B cell (primary cell): ENCODE data around the gene BAK1. TPM values are rescaled to one million over a fixed set of nuclear protein-coding genes. Genes with fewer than 3 reads are reported as not detected.

Experiments
- ATAC-seq: fragments of 200-7000 bp; cut with Tn5 transposase; one replicate; pipeline ENCODE4 v1.10.0; 2021; ENCODE audit warnings: low read depth, mild to moderate bottlenecking, moderate number of reproducible peaks, moderate library complexity
- CTCF ChIA-PET: fragments of 350-600 bp; sonication (Branson Sonifier 250); formaldehyde crosslinking; loops from one replicate; lab custom pipeline; 2021; ENCODE audit warnings: antibody characterized with exemption, inconsistent platforms; lab: Charles Lee
- POLR2A ChIA-PET: fragments of 350-600 bp; sonication (Branson Sonifier 250); formaldehyde crosslinking; loops from one replicate; lab custom pipeline; 2021; ENCODE audit warnings: antibody characterized with exemption; lab: Charles Lee
- DNase-seq: peaks from one replicate; pipeline ENCODE4 v3.0.0; 2013
- H2AFZ ChIP-seq: 2 replicates; pipeline ENCODE4 v1.6.1; 2012; ENCODE audit warnings: mild to moderate bottlenecking, low read depth, low read length; ENCODE audit not compliant: insufficient read depth, poor library complexity, severe bottlenecking
- H3K27ac ChIP-seq, 2 donors: 1 replicate in 1 of 2; 2 replicates in 1 of 2; pipeline ENCODE4 v1.5.1; 2012 to 2013; ENCODE audit warnings: low read length in 2 of 2, mild to moderate bottlenecking in 2 of 2, moderate library complexity in 1 of 2
- H3K27me3 ChIP-seq, 4 experiments: fragments of 200-600 bp in 1 of 4; sonication (generic) in 1 of 4; replicated peaks in 1 of 4; 1 replicate in 2 of 4; 2 replicates in 2 of 4; pipeline versions ENCODE4 v1.6.1 to v1.7.0; 2013 to 2016; ENCODE audit warnings: low read length in 3 of 4, mild to moderate bottlenecking in 2 of 4, mixed read lengths in 1 of 4, moderate library complexity in 1 of 4; ENCODE audit not compliant: insufficient read depth in 4 of 4, control insufficient read depth in 3 of 4; ENCODE audit errors: control extremely low read depth in 1 of 4
- H3K36me3 ChIP-seq, 2 experiments: replicated peaks in 1 of 2; 1 replicate in 1 of 2; 2 replicates in 1 of 2; pipeline versions ENCODE4 v1.6.1 to v1.7.1; 2013; ENCODE audit warnings: low read length in 1 of 2; ENCODE audit not compliant: insufficient read depth in 2 of 2, control insufficient read depth in 1 of 2; ENCODE audit errors: control extremely low read depth in 1 of 2, extremely low read depth in 1 of 2
- H3K4me1 ChIP-seq, 2 donors: fragments of 200-600 bp in 1 of 2; sonication (generic) in 1 of 2; 1 replicate in 1 of 2; 2 replicates in 1 of 2; pipeline versions ENCODE4 v1.5.1 to v1.6.1; 2013 to 2017; ENCODE audit warnings: low read length in 2 of 2; ENCODE audit not compliant: control insufficient read depth in 2 of 2, insufficient read depth in 2 of 2
- H3K4me2 ChIP-seq: replicated peaks from 2 replicates; pipeline ENCODE3; 2012; ENCODE audit warnings: mild to moderate bottlenecking, low read depth, low read length; ENCODE audit not compliant: poor library complexity, severe bottlenecking
- H3K4me3 ChIP-seq, 5 experiments: fragments of 200-600 bp in 1 of 5; sonication (generic) in 1 of 5; 1 replicate in 3 of 5; 2 replicates in 2 of 5; pipeline versions ENCODE4 v1.5.1 to v1.7.0; 2011 to 2016; ENCODE audit warnings: low read length in 4 of 5, mild to moderate bottlenecking in 4 of 5, low read depth in 2 of 5, control low read depth in 1 of 5, moderate library complexity in 1 of 5; ENCODE audit not compliant: insufficient read depth in 1 of 5; ENCODE audit errors: control extremely low read depth in 1 of 5, extremely low read depth in 1 of 5
- H3K79me2 ChIP-seq: fragments of 200-600 bp; sonication (generic); one replicate; pipeline ENCODE4 v1.6.0; 2016; ENCODE audit warnings: low read length; ENCODE audit not compliant: control insufficient read depth, insufficient read depth
- H3K9ac ChIP-seq: fragments of 200-600 bp; sonication (generic); 2 replicates; pipeline ENCODE4 v1.6.1; 2017; ENCODE audit warnings: mild to moderate bottlenecking, low read length, moderate library complexity
- H3K9me3 ChIP-seq, 3 donors: one replicate each; pipeline versions ENCODE4 v1.6.1 to v1.7.1; 2013; ENCODE audit warnings: low read length in 2 of 3; ENCODE audit not compliant: control insufficient read depth in 2 of 3, insufficient read depth in 1 of 3; ENCODE audit errors: control extremely low read depth in 1 of 3
- H4K20me1 ChIP-seq: 2 replicates; pipeline ENCODE4 v1.6.0; 2012; ENCODE audit warnings: mild to moderate bottlenecking, low read length; ENCODE audit not compliant: insufficient read depth, control insufficient read depth, poor library complexity, severe bottlenecking
- H3K27ac Mint-ChIP-seq: one replicate; pipeline ENCODE4 v1.8.0; 2021; ENCODE audit warnings: mixed read lengths
- H3K27me3 Mint-ChIP-seq: one replicate; pipeline ENCODE4 v1.8.0; 2021; ENCODE audit warnings: mixed read lengths
- H3K4me1 Mint-ChIP-seq: one replicate; pipeline ENCODE4 v1.8.0; 2021; ENCODE audit warnings: mixed read lengths
- H3K4me3 Mint-ChIP-seq: one replicate; pipeline ENCODE4 v1.8.0; 2021; ENCODE audit warnings: mixed read lengths
- H3K9me3 Mint-ChIP-seq: one replicate; pipeline ENCODE4 v1.8.0; 2022; ENCODE audit warnings: mixed read lengths; ENCODE audit not compliant: insufficient read depth
- CTCF ChIP-seq: fragments of 200-600 bp; IDR thresholded peaks from one replicate; pipeline ENCODE4 v1.8.0; 2022; ENCODE audit warnings: antibody characterized with exemption, mild to moderate bottlenecking
- EZH2 ChIP-seq: IDR thresholded peaks from 2 replicates; pipeline ENCODE4 v1.6.1; 2012; ENCODE audit warnings: borderline replicate concordance, low read depth, mild to moderate bottlenecking, moderate library complexity, low read length; ENCODE audit not compliant: insufficient read depth, poor library complexity, severe bottlenecking
- WGBS: methylation state at CpG from one replicate; pipeline ENCODE4 v1.1.5; 2013; ENCODE audit warnings: missing lambda C conversion rate; ENCODE audit not compliant: insufficient coverage; 5-methylcytosine and 5-hydroxymethylcytosine counted together
- intact Hi-C: fragments of 100-400 bp; cut with micrococcal nuclease; formaldehyde crosslinking; loops from one replicate; pipeline ENCODE4 v1.10.0; 2022
- polyA plus RNA-seq: library from polyadenylated mRNA; depleted of rRNA; stranded (reverse); fragments of >200 nt; gene quantifications from 2 replicates; pipeline ENCODE4 v1.2.3, GENCODE V29; 2012
- total RNA-seq, 2 donors: library from RNA; stranded (reverse); fragments of 120-200 nt in 1 of 2; gene quantifications; 1 replicate in 1 of 2; 2 replicates in 1 of 2; pipeline versions ENCODE4 v1.2.3 to v1.2.4, GENCODE V29; 2013 to 2022

BAK1 gene
- total and polyA plus RNA-seq, 2 donors (not counting 1 experiment from before 2014, with no cell fraction given): 23.3 to 34.3 TPM

DNA sequence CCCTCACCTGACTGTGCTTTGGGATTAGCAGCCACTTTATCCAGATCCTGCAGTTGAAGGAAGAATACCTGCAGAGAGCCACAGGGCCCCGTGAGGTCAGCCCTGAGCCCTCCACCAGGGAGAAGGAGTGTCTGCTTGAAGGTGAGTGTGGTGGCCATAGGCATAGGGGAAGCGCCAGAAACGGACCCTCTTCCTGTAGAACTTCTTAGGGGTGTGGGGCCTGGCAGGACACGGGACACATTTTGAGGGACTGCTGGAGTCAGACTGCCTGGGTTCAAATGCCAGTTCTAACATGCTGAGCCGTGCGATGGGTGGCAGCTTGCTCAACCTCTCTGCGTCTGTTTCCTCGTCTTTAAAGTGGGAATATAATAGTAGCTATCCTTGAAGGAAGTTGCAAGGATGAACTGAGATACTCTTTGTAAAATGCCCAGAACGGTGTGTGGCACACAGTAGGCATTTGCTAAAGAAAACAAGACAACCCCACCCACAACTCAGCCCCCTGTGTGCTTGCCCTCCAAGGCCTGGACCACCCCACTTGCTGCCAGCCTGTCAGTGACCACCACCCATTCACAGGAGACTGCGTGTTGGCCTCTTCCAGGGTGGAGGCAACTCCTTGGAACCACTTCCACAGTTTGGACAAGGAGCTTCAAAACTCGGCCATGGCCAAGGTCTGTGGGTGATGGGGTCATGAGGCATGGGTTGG, 4.8 kb upstream of the BAK1 start:
- POLR2A ChIA-PET: no interaction called here
- Histone ChIP-seq H3K9ac (peak overlapping the region; percentile 25), H3K4me3 (no peak overlapping the region), H3K9me3 (no peaks in the 10 kb centered on the region), H3K27me3 (no peaks in the 10 kb centered on the region), H4K20me1 (no peaks in the 10 kb centered on the region), H3K4me1 (peaks cover 20 to 32% of the 10 kb centered on the region in 2 donors), H2AFZ (peak overlapping the region; percentile 61), H3K27ac (peak overlapping the region; percentile 46 to 60), H3K4me2 (peak overlapping the region; percentile 66), H3K36me3 (no peaks in the 10 kb centered on the region), H3K79me2 (peaks cover 2% of the 10 kb centered on the region)
- H3K27me3 Mint-ChIP-seq: no peaks in the 10 kb centered on the region
- H3K4me3 Mint-ChIP-seq: no peak overlapping the region
- DNase-seq: no peak
- peaks cover 33% of the 10 kb centered on the region for H3K4me1 Mint-ChIP-seq
- H3K27ac Mint-ChIP-seq: peak overlapping the region; percentile 91
- H3K9me3 Mint-ChIP-seq: no peaks in the 10 kb centered on the region
- 90% methylated on average over 11 of the region's 11 CpGs for WGBS
- intact Hi-C loops: loop anchor here (1.0 to 5.0 kb wide), 6 partner anchors 22 to 313 kb away; partner anchors contain the start of genes RPS18 and VPS52
- CTCF ChIA-PET: interaction anchor here (0.5 to 15.7 kb wide), 22 partner anchors 8 to 571 kb away, joined by 3 to 330 read pairs (median 4); partner anchors contain the start of genes ITPR3 and UQCC2
- no peak for ATAC-seq
- TF ChIP-seq CTCF: no peak
- no peak for TF ChIP-seq EZH2

DNA sequence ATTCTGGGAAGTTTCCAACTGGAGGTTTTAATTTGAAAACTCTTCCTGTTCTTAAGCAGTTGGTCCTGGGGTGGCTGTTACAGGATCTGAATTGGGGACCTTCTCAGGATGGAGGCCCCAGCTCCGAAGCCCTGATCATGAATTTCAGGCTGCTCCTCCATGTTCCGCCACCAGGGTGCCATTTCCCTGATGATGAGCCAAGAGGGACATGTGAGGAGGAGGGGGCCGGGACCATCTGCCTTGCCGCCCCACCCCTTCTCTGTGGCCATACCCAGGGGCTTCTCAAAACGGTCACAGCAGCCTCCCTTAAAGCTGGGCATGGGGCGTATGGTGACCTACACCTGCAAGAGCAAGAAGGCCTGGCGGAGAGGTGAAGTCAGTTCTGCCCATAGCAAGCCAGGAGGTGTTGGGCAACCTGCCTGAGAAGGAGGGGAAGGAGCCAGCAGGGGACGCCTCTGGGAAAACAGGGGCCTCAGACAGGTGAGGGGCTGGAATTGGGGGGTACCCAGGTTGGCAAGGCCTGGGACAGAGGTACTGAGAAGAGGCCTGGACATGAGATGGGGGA, 3.6 kb upstream of the BAK1 start:
- intact Hi-C loops: loop anchor here (2.0 to 5.0 kb wide), 2 partner anchors 49 to 311 kb away; partner anchors contain the start of genes RPS18 and VPS52
- ATAC-seq (no peak), DNase-seq (no peak)
- H3K4me3 Mint-ChIP-seq: no peak overlapping the region
- Histone ChIP-seq H3K36me3 (no peaks in the 10 kb centered on the region), H3K27me3 (no peaks in the 10 kb centered on the region), H4K20me1 (peaks cover 7% of the 10 kb centered on the region), H2AFZ (no peak overlapping the region), H3K4me3 (no peak overlapping the region), H3K9me3 (no peaks in the 10 kb centered on the region), H3K9ac (no peak overlapping the region), H3K4me1 (peaks cover 26 to 37% of the 10 kb centered on the region in 2 donors), H3K27ac (no peak overlapping the region), H3K4me2 (no peak overlapping the region), H3K79me2 (peaks cover 14% of the 10 kb centered on the region)
- H3K27ac Mint-ChIP-seq: no peak overlapping the region
- H3K4me1 Mint-ChIP-seq: peaks cover 35% of the 10 kb centered on the region
- H3K9me3 Mint-ChIP-seq: no peaks in the 10 kb centered on the region
- WGBS: 98% methylated on average over 8 of the region's 8 CpGs
- ChIA-PET CTCF (interaction anchor here (1.6 to 15.7 kb wide), 4 partner anchors 24 to 188 kb away, joined by 3 to 330 read pairs (median 120); no protein-coding TSS in a partner anchor), POLR2A (no interaction called here)
- TF ChIP-seq EZH2 (no peak), CTCF (no peak)
- H3K27me3 Mint-ChIP-seq: no peaks in the 10 kb centered on the region
